Fibroblast of pulmonary artery (primary cell): ENCODE results near the gene GATA3.

ENCODE experiments used
- DNase-seq: peaks from one replicate; pipeline ENCODE4 v3.0.0-alpha.2; 2010; ENCODE audit warnings: low read depth
- H3K4me3 ChIP-seq: replicated peaks from 2 replicates; pipeline ENCODE4 v1.5.1; 2011; ENCODE audit warnings: low read depth, mild to moderate bottlenecking, control low read depth, low read length, moderate library complexity
- TF ChIP-seq, protein P1 (sequence below): IDR thresholded peaks from 2 replicates; pipeline ENCODE4 v1.5.1; 2011; ENCODE audit warnings: mild to moderate bottlenecking, control low read depth, low read length, inconsistent platforms; ENCODE audit errors: missing control alignments

GATA3 gene

DNA sequence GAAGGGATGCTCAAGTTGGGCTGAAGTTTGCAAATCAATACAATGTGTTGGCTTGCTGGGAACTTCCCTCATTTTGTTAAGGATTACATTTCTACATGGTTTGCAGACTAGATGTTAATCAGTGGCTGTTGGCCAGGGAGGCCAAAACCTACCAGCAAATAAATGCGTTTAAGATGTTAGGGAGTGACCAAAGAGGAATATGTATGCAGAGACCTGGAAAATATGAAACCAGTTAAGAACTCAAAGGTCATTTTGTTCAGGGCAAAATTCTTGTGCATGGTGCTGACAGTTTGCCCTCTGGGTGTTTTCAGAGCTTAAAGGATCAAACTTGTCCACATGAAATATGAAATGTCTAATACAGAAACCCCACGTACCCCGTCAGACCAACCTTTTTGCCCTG is 30.3 kb downstream of the GATA3 start:
- TF ChIP-seq, protein P1, sequence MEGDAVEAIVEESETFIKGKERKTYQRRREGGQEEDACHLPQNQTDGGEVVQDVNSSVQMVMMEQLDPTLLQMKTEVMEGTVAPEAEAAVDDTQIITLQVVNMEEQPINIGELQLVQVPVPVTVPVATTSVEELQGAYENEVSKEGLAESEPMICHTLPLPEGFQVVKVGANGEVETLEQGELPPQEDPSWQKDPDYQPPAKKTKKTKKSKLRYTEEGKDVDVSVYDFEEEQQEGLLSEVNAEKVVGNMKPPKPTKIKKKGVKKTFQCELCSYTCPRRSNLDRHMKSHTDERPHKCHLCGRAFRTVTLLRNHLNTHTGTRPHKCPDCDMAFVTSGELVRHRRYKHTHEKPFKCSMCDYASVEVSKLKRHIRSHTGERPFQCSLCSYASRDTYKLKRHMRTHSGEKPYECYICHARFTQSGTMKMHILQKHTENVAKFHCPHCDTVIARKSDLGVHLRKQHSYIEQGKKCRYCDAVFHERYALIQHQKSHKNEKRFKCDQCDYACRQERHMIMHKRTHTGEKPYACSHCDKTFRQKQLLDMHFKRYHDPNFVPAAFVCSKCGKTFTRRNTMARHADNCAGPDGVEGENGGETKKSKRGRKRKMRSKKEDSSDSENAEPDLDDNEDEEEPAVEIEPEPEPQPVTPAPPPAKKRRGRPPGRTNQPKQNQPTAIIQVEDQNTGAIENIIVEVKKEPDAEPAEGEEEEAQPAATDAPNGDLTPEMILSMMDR, result no peak

DNA sequence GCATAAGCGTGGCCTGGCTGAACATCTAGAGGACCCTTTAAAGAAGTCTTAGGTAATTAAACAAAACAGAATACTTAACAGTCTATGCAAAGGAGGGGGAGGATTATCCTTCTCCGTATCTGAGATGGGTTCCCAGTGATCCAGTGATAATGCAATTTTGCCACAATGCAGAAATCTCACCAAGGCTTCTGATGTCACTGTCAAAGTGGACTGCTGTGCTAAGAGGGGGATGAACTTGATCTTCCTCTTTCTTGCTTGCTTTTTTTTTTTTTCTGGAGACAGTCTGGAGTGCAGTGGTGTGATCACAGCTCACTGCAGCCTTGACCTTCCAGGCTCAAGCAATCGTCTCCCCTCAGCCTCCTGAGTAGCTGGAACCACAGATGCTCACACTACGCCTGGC is 30.8 kb downstream of the GATA3 start:
- no peak for DNase-seq
- TF ChIP-seq, protein P1, result no peak
- H3K4me3 ChIP-seq, result no peak overlapping the region

More for the DNA sequence above, 30.3 kb downstream of the GATA3 start:
- no peak overlapping the region for H3K4me3 ChIP-seq
- no peak for DNase-seq

GRCh38 chr10:8086315-8086714 is 31.8 kb downstream of the GATA3 start:
- no peak for DNase-seq
- H3K4me3 ChIP-seq, result no peak overlapping the region
- TF ChIP-seq, protein P1, result no peak

GRCh38 chr10:8088504-8088903 is 34.0 kb downstream of the GATA3 start:
- no peak for DNase-seq
- no peak overlapping the region for H3K4me3 ChIP-seq
- TF ChIP-seq, protein P1, result no peak

GRCh38 chr10:8092428-8092827 is 37.9 kb downstream of the GATA3 start:
- no peak overlapping the region for H3K4me3 ChIP-seq
- TF ChIP-seq, protein P1, result no peak
- DNase-seq, result no peak

DNA sequence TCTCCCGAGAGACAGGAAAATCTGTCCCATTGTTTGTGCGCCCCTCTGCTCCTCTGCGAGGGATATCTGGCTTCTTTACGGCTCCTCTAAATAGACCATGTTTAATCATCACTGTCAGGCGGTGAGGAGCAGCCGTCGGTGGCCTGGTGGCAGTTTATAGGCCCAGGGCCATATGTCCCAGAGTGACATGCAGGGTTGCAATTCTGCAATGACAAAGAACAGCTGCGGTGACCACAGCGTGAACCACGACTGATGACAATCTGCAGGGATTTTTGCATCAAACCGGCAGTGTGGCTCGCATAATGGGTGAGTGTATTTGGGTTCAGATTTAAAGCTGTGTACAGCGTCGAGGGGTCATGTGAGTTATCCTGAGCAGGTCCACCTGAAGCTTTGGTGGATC is 41.5 kb downstream of the GATA3 start:
- TF ChIP-seq, protein P1, result no peak
- no peak for DNase-seq
- H3K4me3 ChIP-seq, result no peak overlapping the region

DNA sequence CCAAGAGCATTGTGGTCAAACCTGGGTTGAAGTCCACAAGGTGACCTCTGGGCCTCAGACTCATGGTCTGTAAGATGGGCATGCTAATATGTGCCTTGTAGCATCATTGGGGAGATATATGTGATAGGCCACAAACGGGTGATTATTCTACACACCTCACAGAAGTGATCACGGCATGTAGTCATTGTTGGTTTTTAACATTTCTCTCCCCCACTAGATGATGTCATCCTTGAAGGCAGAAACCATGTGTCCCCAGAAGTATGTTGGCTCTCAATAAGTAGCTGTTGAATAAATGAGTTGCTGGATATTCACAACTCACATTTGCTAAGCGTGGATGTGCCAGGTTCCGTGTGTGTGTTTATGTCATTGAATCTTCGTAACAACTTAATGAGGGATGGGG is 42.4 kb downstream of the GATA3 start:
- TF ChIP-seq, protein P1, result no peak
- H3K4me3 ChIP-seq, result no peak overlapping the region
- no peak for DNase-seq
